GM19240 (cell line): ENCODE results near the gene NRG3.
"Not testable (repeated sequence)": the region's sequence is repeated elsewhere in the genome, so short reads cannot be mapped to it uniquely, and the experiment has no call there.

Source experiments
- DNase-seq: peaks from one replicate; pipeline ENCODE4 v3.0.0; 2011; ENCODE audit warnings: low spot score; ENCODE audit not compliant: insufficient read length

Gene NRG3

GRCh38 chr10:82277591-82277990 lies 402.6 kb downstream of the NRG3 start:
- no peak for DNase-seq

- no peak for DNase-seq
These were observed 403.6 kb downstream of the NRG3 start for GRCh38 chr10:82278401-82279182.

- no peak for DNase-seq
These were observed 407.9 kb downstream of the NRG3 start for GRCh38 chr10:82282782-82283456.

GRCh38 chr10:82284180-82284579 lies 409.2 kb downstream of the NRG3 start:
- DNase-seq, result no peak

GRCh38 chr10:82288461-82288881 lies 413.5 kb downstream of the NRG3 start:
- DNase-seq, result no peak

GRCh38 chr10:82289945-82290344 lies 415.0 kb downstream of the NRG3 start:
- DNase-seq, result no peak

GRCh38 chr10:82294874-82295378 lies 419.9 kb downstream of the NRG3 start:
- no peak for DNase-seq

GRCh38 chr10:82308641-82309040 lies 433.6 kb downstream of the NRG3 start:
- DNase-seq, result no peak

- no peak for DNase-seq
These were observed 435.8 kb downstream of the NRG3 start for GRCh38 chr10:82310839-82311238.

GRCh38 chr10:82313401-82313800 lies 438.4 kb downstream of the NRG3 start:
- DNase-seq, result no peak

- no peak for DNase-seq
These were observed 443.5 kb downstream of the NRG3 start for GRCh38 chr10:82318534-82318933.

GRCh38 chr10:82319074-82319473 lies 444.1 kb downstream of the NRG3 start:
- no peak for DNase-seq

- DNase-seq, result no peak
These were observed 444.6 kb downstream of the NRG3 start for GRCh38 chr10:82319562-82319961.

- no peak for DNase-seq
These were observed 446.7 kb downstream of the NRG3 start for GRCh38 chr10:82321724-82322123.

GRCh38 chr10:82331716-82332115 lies 456.7 kb downstream of the NRG3 start:
- DNase-seq, result no peak

- DNase-seq, result no peak
These were observed 460.8 kb downstream of the NRG3 start for GRCh38 chr10:82335831-82336230.

- no peak for DNase-seq
These were observed 465.2 kb downstream of the NRG3 start for GRCh38 chr10:82340166-82340565.

- DNase-seq, result not testable (repeated sequence)
These were observed 474.6 kb downstream of the NRG3 start for GRCh38 chr10:82349590-82349989.

GRCh38 chr10:82353381-82353780 lies 478.4 kb downstream of the NRG3 start:
- DNase-seq, result no peak

GRCh38 chr10:82358486-82359099 lies 483.6 kb downstream of the NRG3 start:
- no peak for DNase-seq

GRCh38 chr10:82361256-82361655 lies 486.3 kb downstream of the NRG3 start:
- DNase-seq, result no peak

GRCh38 chr10:82377608-82378007 lies 502.6 kb downstream of the NRG3 start:
- no peak for DNase-seq
